Muscle layer of duodenum (tissue), 2 donors: ENCODE data around the gene C2CD2L.
A peak's percentile ranks its signal among the peaks of the same experiment; 100 is the strongest.
"Not testable (repeated sequence)": the region's sequence is repeated elsewhere in the genome, so short reads cannot be mapped to it uniquely, and the experiment has no call there.

ENCODE experiments used
- H3K27ac ChIP-seq: one replicate; pipeline ENCODE4 v1.7.0; 2013; ENCODE audit warnings: mild to moderate bottlenecking, low read length
- H3K27me3 ChIP-seq: one replicate; pipeline ENCODE4 v1.7.0; 2013; ENCODE audit warnings: low read depth, mild to moderate bottlenecking, control low read depth, low read length
- H3K36me3 ChIP-seq, 2 donors: one replicate each; pipeline ENCODE4 v1.7.0; 2013; ENCODE audit warnings: low read length in 2 of 2, control low read depth in 1 of 2, mild to moderate bottlenecking in 1 of 2; ENCODE audit not compliant: insufficient read depth in 2 of 2, control insufficient read depth in 1 of 2
- H3K4me1 ChIP-seq, 2 donors: one replicate each; pipeline ENCODE4 v1.7.0; 2013; ENCODE audit warnings: low read length in 2 of 2, mild to moderate bottlenecking in 2 of 2, control low read depth in 1 of 2, moderate library complexity in 1 of 2; ENCODE audit not compliant: insufficient read depth in 2 of 2, control insufficient read depth in 1 of 2
- H3K4me3 ChIP-seq, 2 donors: one replicate each; pipeline ENCODE4 v1.7.0; 2013; ENCODE audit warnings: low read length in 2 of 2, low read depth in 1 of 2, mild to moderate bottlenecking in 1 of 2
- H3K9me3 ChIP-seq, 2 donors: one replicate each; pipeline ENCODE4 v1.7.0; 2013; ENCODE audit warnings: low read length in 2 of 2, control low read depth in 1 of 2, mild to moderate bottlenecking in 1 of 2; ENCODE audit not compliant: control insufficient read depth in 1 of 2
- donor health status: healthy.

C2CD2L gene

GRCh38 chr11:119157063-119157462, 49.9 kb downstream of the C2CD2L start:
- Histone ChIP-seq H3K4me1 (no peaks in the 10 kb centered on the region), H3K36me3 (no peaks in the 10 kb centered on the region), H3K27ac (no peak overlapping the region), H3K4me3 (no peak overlapping the region), H3K27me3 (no peaks in the 10 kb centered on the region), H3K9me3 (no peaks in the 10 kb centered on the region)

GRCh38 chr11:119158467-119158866, 51.3 kb downstream of the C2CD2L start:
- Histone ChIP-seq H3K4me1 (no peaks in the 10 kb centered on the region), H3K9me3 (no peaks in the 10 kb centered on the region), H3K4me3 (no peak overlapping the region), H3K36me3 (no peaks in the 10 kb centered on the region), H3K27me3 (no peaks in the 10 kb centered on the region), H3K27ac (no peak overlapping the region)

GRCh38 chr11:119160151-119160550, 53.0 kb downstream of the C2CD2L start:
- Histone ChIP-seq H3K9me3 (no peaks in the 10 kb centered on the region), H3K4me1 (no peaks in the 10 kb centered on the region), H3K36me3 (no peaks in the 10 kb centered on the region), H3K4me3 (no peak overlapping the region), H3K27ac (no peak overlapping the region), H3K27me3 (no peaks in the 10 kb centered on the region)

GRCh38 chr11:119161871-119162270, 54.7 kb downstream of the C2CD2L start:
- Histone ChIP-seq H3K4me1 (no peaks in the 10 kb centered on the region), H3K27ac (no peak overlapping the region), H3K36me3 (no peaks in the 10 kb centered on the region), H3K4me3 (no peak overlapping the region), H3K27me3 (no peaks in the 10 kb centered on the region), H3K9me3 (no peaks in the 10 kb centered on the region)

GRCh38 chr11:119166368-119167076, 59.4 kb downstream of the C2CD2L start:
- no peaks in the 10 kb centered on the region for H3K36me3 ChIP-seq
- peaks cover 4 to 5% of the 10 kb centered on the region in 2 donors for H3K4me1 ChIP-seq
- H3K27ac ChIP-seq, result no peak overlapping the region
- H3K27me3 ChIP-seq, result no peaks in the 10 kb centered on the region
- no peaks in the 10 kb centered on the region for H3K9me3 ChIP-seq
- no peak overlapping the region for H3K4me3 ChIP-seq

GRCh38 chr11:119167077-119167458, 59.9 kb downstream of the C2CD2L start:
- H3K9me3 ChIP-seq, H3K27me3 ChIP-seq, H3K27ac ChIP-seq, H3K4me1 ChIP-seq, H3K36me3 ChIP-seq, H3K4me3 ChIP-seq: not testable (repeated sequence)

- Histone ChIP-seq H3K9me3 (no peaks in the 10 kb centered on the region), H3K4me3 (peak overlapping the region in 1 of 2 donors; percentile 85), H3K27ac (peak overlapping the region; percentile 83)
These were observed 60.8 kb downstream of the C2CD2L start for GRCh38 chr11:119167933-119168332.

More at GRCh38 chr11:119167933-119168332, 60.8 kb downstream of the C2CD2L start:
- Histone ChIP-seq H3K4me1 (peaks cover 4 to 5% of the 10 kb centered on the region in 2 donors), H3K27me3 (no peaks in the 10 kb centered on the region), H3K36me3 (no peaks in the 10 kb centered on the region)
